B cell (primary cell): ENCODE data around the gene IL20.

Experiments
- EZH2 ChIP-seq: IDR thresholded peaks from 2 replicates; pipeline ENCODE4 v1.6.1; 2012; ENCODE audit warnings: borderline replicate concordance, low read depth, mild to moderate bottlenecking, moderate library complexity, low read length; ENCODE audit not compliant: insufficient read depth, poor library complexity, severe bottlenecking
- TF ChIP-seq, protein P1 (sequence below): fragments of 200-600 bp; IDR thresholded peaks from one replicate; pipeline ENCODE4 v1.8.0; 2022; ENCODE audit warnings: antibody characterized with exemption, mild to moderate bottlenecking

DNA sequence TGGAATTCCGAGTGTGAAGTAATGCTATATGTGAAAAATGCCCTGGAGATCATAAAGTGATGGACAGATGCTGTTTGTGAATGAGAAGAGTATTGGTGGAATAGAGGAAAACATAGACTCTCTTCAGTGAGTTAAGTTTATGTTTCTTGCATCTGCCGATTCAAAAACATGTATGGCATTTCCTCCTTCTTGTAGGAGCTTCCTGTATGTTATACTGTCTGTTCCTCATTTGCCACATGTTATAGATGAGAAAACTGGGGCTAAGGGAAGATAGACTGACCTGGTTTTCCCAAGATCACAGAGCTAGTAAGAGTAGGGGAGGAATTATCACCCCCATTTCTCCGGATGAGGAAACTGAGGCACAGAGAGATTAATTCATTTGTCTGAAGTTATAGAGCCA is 41.1 kb upstream of the IL20 start:
- TF ChIP-seq, protein P1, sequence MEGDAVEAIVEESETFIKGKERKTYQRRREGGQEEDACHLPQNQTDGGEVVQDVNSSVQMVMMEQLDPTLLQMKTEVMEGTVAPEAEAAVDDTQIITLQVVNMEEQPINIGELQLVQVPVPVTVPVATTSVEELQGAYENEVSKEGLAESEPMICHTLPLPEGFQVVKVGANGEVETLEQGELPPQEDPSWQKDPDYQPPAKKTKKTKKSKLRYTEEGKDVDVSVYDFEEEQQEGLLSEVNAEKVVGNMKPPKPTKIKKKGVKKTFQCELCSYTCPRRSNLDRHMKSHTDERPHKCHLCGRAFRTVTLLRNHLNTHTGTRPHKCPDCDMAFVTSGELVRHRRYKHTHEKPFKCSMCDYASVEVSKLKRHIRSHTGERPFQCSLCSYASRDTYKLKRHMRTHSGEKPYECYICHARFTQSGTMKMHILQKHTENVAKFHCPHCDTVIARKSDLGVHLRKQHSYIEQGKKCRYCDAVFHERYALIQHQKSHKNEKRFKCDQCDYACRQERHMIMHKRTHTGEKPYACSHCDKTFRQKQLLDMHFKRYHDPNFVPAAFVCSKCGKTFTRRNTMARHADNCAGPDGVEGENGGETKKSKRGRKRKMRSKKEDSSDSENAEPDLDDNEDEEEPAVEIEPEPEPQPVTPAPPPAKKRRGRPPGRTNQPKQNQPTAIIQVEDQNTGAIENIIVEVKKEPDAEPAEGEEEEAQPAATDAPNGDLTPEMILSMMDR: no peak
- no peak for TF ChIP-seq EZH2
